ENCODE data around the gene RBM23. TPM values are rescaled to one million over a fixed set of nuclear protein-coding genes. Genes with fewer than 3 reads are reported as not detected.

RBM23 gene
- total RNA-seq, 2 experiments from 2014 or later, result 87.9 to 111 TPM

GRCh38 chr14:22906073-22906472 lies 12.9 kb downstream of the RBM23 start:
- DNase-seq (no peak), ATAC-seq (ENCODE audit: poor library complexity) (no peak)
- Histone ChIP-seq H3K27ac (ENCODE audit: low read depth in 1 of 2, low read length in 2 of 2) (no peak overlapping the region), H3K9me3 (ENCODE audit: control insufficient read depth in 1 of 2, insufficient read depth in 1 of 2, low read length in 2 of 2) (no peaks in the 10 kb centered on the region), H3K27me3 (ENCODE audit: control insufficient read depth in 1 of 2, insufficient read depth in 2 of 2, low read length in 2 of 2) (no peaks in the 10 kb centered on the region), H3K4me3 (ENCODE audit: low read length) (no peak overlapping the region), H3K36me3 (ENCODE audit: insufficient read depth, low read length) (peaks cover 94% of the 10 kb centered on the region), H3K4me1 (ENCODE audit: insufficient read depth, low read length) (peaks cover 3% of the 10 kb centered on the region)
- ChIA-PET POLR2A (no interaction called here), CTCF (no interaction called here)
- Mint-ChIP-seq H3K27ac (no peak overlapping the region), H3K36me3 (ENCODE audit: low read depth) (peaks cover 89% of the 10 kb centered on the region), H3K27me3 (no peaks in the 10 kb centered on the region), H3K4me3 (no peak overlapping the region), H3K9me3 (no peaks in the 10 kb centered on the region), H3K4me1 (ENCODE audit: low read depth) (peaks cover 10% of the 10 kb centered on the region)
- no peak for TF ChIP-seq CTCF (IDR thresholded peaks at IDR 0.05)
- intact Hi-C loops (cut with DNase I, micrococcal nuclease), result no loop called here

DNA sequence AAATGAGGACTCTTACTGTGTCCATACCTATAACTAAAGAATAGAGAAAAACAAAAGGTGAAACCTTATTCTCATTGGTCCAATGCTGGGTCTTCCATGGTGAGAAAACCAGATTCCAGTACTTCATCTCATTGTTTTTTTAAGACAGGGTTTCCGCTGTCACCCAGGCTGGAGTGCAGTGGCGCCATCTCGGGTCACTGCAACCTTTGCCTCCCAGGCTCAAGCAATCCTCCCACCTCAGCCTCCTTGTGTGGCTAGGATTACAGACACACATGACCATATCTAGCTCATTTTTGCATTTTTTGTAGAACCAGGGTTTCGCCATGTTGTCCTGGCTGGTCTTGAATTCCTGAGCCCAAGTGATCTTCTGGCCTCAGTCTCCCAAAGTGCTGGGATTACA lies 13.3 kb downstream of the RBM23 start:
- Histone ChIP-seq H3K9me3 (ENCODE audit: control insufficient read depth in 1 of 2, insufficient read depth in 1 of 2, low read length in 2 of 2) (no peaks in the 10 kb centered on the region), H3K4me3 (ENCODE audit: low read length) (no peak overlapping the region), H3K27me3 (ENCODE audit: control insufficient read depth in 1 of 2, insufficient read depth in 2 of 2, low read length in 2 of 2) (no peaks in the 10 kb centered on the region), H3K4me1 (ENCODE audit: insufficient read depth, low read length) (peaks cover 7% of the 10 kb centered on the region), H3K27ac (ENCODE audit: low read depth in 1 of 2, low read length in 2 of 2) (no peak overlapping the region), H3K36me3 (ENCODE audit: insufficient read depth, low read length) (peaks cover 95% of the 10 kb centered on the region)
- no peak for DNase-seq
- Mint-ChIP-seq H3K27ac (no peak overlapping the region), H3K36me3 (ENCODE audit: low read depth) (peaks cover 89% of the 10 kb centered on the region), H3K4me3 (no peak overlapping the region), H3K9me3 (no peaks in the 10 kb centered on the region), H3K4me1 (ENCODE audit: low read depth) (peaks cover 14% of the 10 kb centered on the region), H3K27me3 (no peaks in the 10 kb centered on the region)
- no peak for TF ChIP-seq CTCF (IDR thresholded peaks at IDR 0.05)
- CTCF ChIA-PET, result no interaction called here
- ATAC-seq (ENCODE audit: poor library complexity), result no peak
- POLR2A ChIA-PET, result no interaction called here
- intact Hi-C loops (cut with DNase I, micrococcal nuclease), result no loop called here

DNA sequence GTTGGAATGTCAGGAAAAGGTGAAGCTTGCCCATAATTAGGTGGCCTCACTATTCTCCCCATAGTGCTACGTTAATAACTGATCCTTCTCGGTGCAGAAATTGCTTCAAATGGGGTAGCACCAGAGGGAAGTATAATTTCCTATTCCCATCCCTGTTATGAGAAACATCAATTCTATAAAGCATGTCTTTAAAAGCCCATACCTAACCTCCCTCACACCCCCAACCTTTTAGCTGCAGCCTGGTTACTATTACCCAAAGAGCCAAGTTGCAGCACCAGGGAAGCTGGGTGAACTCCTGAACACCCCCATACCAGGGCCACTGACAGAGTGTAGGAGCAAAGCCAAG lies 15.2 kb downstream of the RBM23 start:
- Histone ChIP-seq H3K27me3 (ENCODE audit: control insufficient read depth in 1 of 2, insufficient read depth in 2 of 2, low read length in 2 of 2) (no peaks in the 10 kb centered on the region), H3K4me1 (ENCODE audit: insufficient read depth, low read length) (peaks cover 13% of the 10 kb centered on the region), H3K9me3 (ENCODE audit: control insufficient read depth in 1 of 2, insufficient read depth in 1 of 2, low read length in 2 of 2) (no peaks in the 10 kb centered on the region), H3K36me3 (ENCODE audit: insufficient read depth, low read length) (peaks cover 88% of the 10 kb centered on the region), H3K4me3 (ENCODE audit: low read length) (no peak overlapping the region), H3K27ac (ENCODE audit: low read depth in 1 of 2, low read length in 2 of 2) (no peak overlapping the region)
- H3K27me3 Mint-ChIP-seq, result no peaks in the 10 kb centered on the region
- POLR2A ChIA-PET, result interaction anchor here (1.2 to 1.6 kb wide), 2 partner anchors 16 to 17 kb away, joined by 3 to 5 read pairs; no protein-coding TSS in a partner anchor
- H3K9me3 Mint-ChIP-seq, result no peaks in the 10 kb centered on the region
- H3K36me3 Mint-ChIP-seq (ENCODE audit: low read depth), result peaks cover 79% of the 10 kb centered on the region
- CTCF ChIA-PET, result interaction anchor here (1.0 to 1.2 kb wide), 2 partner anchors 12 to 81 kb away, joined by 3 to 5 read pairs; no protein-coding TSS in a partner anchor
- peaks cover 15% of the 10 kb centered on the region for H3K4me1 Mint-ChIP-seq (ENCODE audit: low read depth)
- DNase-seq (no peak), ATAC-seq (ENCODE audit: poor library complexity) (no peak)
- H3K27ac Mint-ChIP-seq, result no peak overlapping the region
- intact Hi-C loops (cut with DNase I, micrococcal nuclease), result loop anchor here in 1 of 2 experiments (5.0 kb wide), 1 partner anchor 46 kb away; no protein-coding TSS in a partner anchor
- no peak overlapping the region for H3K4me3 Mint-ChIP-seq
- TF ChIP-seq CTCF (IDR thresholded peaks at IDR 0.05), result no peak
